ENCODE results near the gene LSR. TPM values are rescaled to one million over a fixed set of nuclear protein-coding genes. Genes with fewer than 3 reads are reported as not detected.
A peak's percentile ranks its signal among the peaks of the same experiment; 100 is the strongest.

The LSR gene
- total and polyA plus RNA-seq, 12 donors, result 8.2 to 106 (median 58.7) TPM

DNA sequence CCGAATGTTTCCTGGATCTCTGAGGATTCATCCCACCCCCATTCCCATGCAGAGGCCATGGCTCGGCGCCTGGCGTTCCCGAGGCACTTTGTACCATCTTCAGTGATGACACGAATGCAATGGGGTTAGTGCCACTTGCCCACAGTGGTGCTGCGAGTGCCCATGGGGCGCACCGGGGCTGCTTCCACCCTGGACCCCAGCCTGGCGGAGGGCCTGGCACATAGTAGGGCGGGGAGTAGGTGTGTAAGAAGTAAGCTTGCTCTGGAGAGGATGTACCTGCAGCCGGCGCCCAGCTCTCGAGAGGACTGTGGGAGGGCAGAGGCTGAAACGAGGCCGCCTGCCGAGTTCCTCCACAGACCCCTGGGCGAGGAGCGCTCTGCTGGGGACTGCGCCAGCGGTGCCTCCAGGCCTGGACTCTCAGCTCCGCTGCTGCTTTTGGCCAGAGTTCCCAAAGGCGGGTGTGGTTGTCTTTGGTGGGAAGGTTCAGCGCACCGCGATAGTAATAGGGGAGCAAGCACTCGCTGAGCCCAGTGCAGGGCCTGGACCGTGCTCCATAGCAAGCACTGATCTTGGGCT, 28.0 kb downstream of the LSR start:
- peaks cover 0 to 69% of the 10 kb centered on the region in 2 donors for H3K36me3 ChIP-seq (replicated peaks in 1 of 2)
- 94 to 96% (median 96%) methylated on average over 18 to 28 of the region's 28 CpGs for WGBS, 4 donors
- no peak for DNase-seq
- no peaks in the 10 kb centered on the region for H3K27me3 ChIP-seq
- no peak overlapping the region for H3K4me3 ChIP-seq
- TF ChIP-seq POLR2A (IDR thresholded peaks at IDR 0.05) (no peak), CTCF (IDR thresholded peaks at IDR 0.05) (no peak)
- H3K9me3 ChIP-seq (replicated peaks in 1 of 3), result no peaks in the 10 kb centered on the region
- H3K27ac ChIP-seq, result no peak overlapping the region
- intact Hi-C loops (cut with DNase I), result loop anchor here in 1 of 2 donors (10.0 kb wide), 1 partner anchor 188 kb away; no protein-coding TSS in a partner anchor
- H3K4me1 ChIP-seq (replicated peaks in 1 of 2), result peaks cover 11 to 15% of the 10 kb centered on the region in 2 donors

GRCh38 chr19:35278578-35279284, 29.9 kb downstream of the LSR start:
- WGBS, 4 donors, result 64 to 68% (median 66%) methylated on average over 30 to 45 of the region's 45 CpGs
- H3K4me1 ChIP-seq (replicated peaks in 1 of 2), result peaks cover 11 to 15% of the 10 kb centered on the region in 2 donors
- no peak overlapping the region for H3K4me3 ChIP-seq
- H3K27ac ChIP-seq, result peak overlapping the region; percentile 52 to 89 (median 71)
- H3K9me3 ChIP-seq (replicated peaks in 1 of 3), result no peaks in the 10 kb centered on the region
- intact Hi-C loops (cut with DNase I), result loop anchor here in 1 of 2 donors (10.0 kb wide), 1 partner anchor 186 kb away; no protein-coding TSS in a partner anchor
- H3K27me3 ChIP-seq, result no peaks in the 10 kb centered on the region
- TF ChIP-seq CTCF (IDR thresholded peaks at IDR 0.05), result no peak
- TF ChIP-seq POLR2A (IDR thresholded peaks at IDR 0.05), result peak in 1 of 2 donors; percentile 31
- peak; percentile 55 to 84 (median 79) for DNase-seq
- H3K36me3 ChIP-seq (replicated peaks in 1 of 2), result peaks cover 0 to 52% of the 10 kb centered on the region in 2 donors

GRCh38 chr19:35279374-35279773, 30.6 kb downstream of the LSR start:
- H3K4me3 ChIP-seq, result no peak overlapping the region
- 63 to 79% (median 72%) methylated on average over 11 of the region's 11 CpGs for WGBS, 4 donors
- H3K36me3 ChIP-seq (replicated peaks in 1 of 2), result peaks cover 0 to 45% of the 10 kb centered on the region in 2 donors
- peak overlapping the region in 4 of 5 donors; percentile 54 to 89 (median 78) for H3K27ac ChIP-seq
- TF ChIP-seq CTCF (IDR thresholded peaks at IDR 0.05), result no peak
- TF ChIP-seq POLR2A (IDR thresholded peaks at IDR 0.05), result no peak
- intact Hi-C loops (cut with DNase I), result loop anchor here in 1 of 2 donors (10.0 kb wide), 1 partner anchor 185 kb away; no protein-coding TSS in a partner anchor
- H3K27me3 ChIP-seq, result no peaks in the 10 kb centered on the region
- peaks cover 11 to 15% of the 10 kb centered on the region in 2 donors for H3K4me1 ChIP-seq (replicated peaks in 1 of 2)
- H3K9me3 ChIP-seq (replicated peaks in 1 of 3), result no peaks in the 10 kb centered on the region
- DNase-seq, result no peak
